HG03354 (cell line): ENCODE measurements around the gene GPBAR1.
"Not testable (repeated sequence)": the region's sequence is repeated elsewhere in the genome, so short reads cannot be mapped to it uniquely, and the experiment has no call there.

ENCODE experiments used
- ATAC-seq: cut with Tn5 transposase; IDR thresholded peaks from one replicate; pipeline ENCODE4 v1.9.1; 2021; ENCODE audit warnings: mild to moderate bottlenecking; ENCODE audit not compliant: unreplicated experiment, poor library complexity, severe bottlenecking

GPBAR1 gene

GRCh38 chr2:218301176-218301819 lies 40.5 kb downstream of the GPBAR1 start:
- peak; percentile 83 for ATAC-seq

GRCh38 chr2:218305383-218305782 lies 44.6 kb downstream of the GPBAR1 start:
- no peak for ATAC-seq

- ATAC-seq: no peak
Measured at GRCh38 chr2:218306184-218306920, 45.5 kb downstream of the GPBAR1 start.

- ATAC-seq: no peak
Measured at GRCh38 chr2:218307415-218308090, 46.7 kb downstream of the GPBAR1 start.

- no peak for ATAC-seq
Measured at GRCh38 chr2:218310853-218311540, 50.2 kb downstream of the GPBAR1 start.

- ATAC-seq: not testable (repeated sequence)
Measured at GRCh38 chr2:218311541-218312266, 50.9 kb downstream of the GPBAR1 start.

- ATAC-seq: no peak
Measured at GRCh38 chr2:218312267-218312756, 51.5 kb downstream of the GPBAR1 start.

- ATAC-seq: no peak
Measured at GRCh38 chr2:218313356-218313755, 52.5 kb downstream of the GPBAR1 start.
